Measurements from ENCODE around the gene TRPM3. TPM values are rescaled to one million over a fixed set of nuclear protein-coding genes. Genes with fewer than 3 reads are reported as not detected.

Gene TRPM3
- total RNA-seq, 1 experiment from 2014 or later = 0.26 TPM

DNA sequence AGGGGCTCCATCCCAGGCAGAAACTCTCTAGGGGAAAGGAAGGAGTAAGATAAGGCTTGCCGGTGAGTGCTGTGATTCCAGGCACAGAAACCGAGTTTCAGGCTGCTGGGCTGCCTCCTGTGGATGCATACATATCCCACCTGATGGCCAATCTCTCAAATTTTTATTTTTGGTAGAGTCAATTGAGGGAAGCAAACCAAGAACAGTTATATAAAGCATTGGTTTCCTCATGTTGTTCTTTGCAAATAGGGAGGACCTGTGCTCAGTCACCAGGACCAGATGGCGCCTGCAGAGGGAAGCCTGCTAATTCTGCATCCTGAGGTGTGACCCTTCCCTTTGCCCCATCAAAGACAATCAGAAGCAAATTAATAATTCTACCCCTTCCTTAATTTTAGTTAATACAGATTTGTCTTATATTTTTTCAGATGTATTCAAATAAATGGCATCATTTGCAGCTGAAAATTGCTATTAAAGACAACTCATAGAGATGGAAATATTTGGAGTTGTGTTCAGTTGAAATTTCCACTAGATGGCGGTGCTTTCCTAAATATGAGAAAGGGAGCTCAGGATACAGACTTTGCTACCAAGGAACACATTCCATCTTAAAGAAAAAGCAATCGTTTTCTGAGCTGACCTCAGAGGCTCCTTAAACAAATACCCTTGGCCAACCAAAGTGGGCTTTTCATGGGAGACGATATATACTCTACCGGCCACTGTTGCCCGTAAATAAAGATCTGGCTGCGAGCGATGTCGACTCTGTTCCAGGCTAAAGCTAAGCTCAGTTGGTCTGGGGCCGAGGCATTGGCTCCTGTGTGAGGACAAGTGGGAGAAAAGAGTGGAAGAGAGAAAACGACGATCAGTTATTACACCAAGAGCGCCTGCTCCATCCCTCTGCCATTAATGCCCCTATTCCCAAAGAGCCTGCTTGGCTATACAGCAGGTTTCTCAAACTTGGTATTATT is 481.3 kb downstream of the TRPM3 start:
- Histone ChIP-seq H3K27me3 (ENCODE audit: insufficient read depth, low read depth) (peaks cover 5% of the 10 kb centered on the region; the same call in 1 of the 2 replicates), H3K79me2 (ENCODE audit: low read depth) (no peaks in the 10 kb centered on the region), H3K4me3 (no peak overlapping the region), H4K20me1 (ENCODE audit: insufficient read depth) (no peaks in the 10 kb centered on the region), H3K36me3 (ENCODE audit: low read depth) (no peaks in the 10 kb centered on the region), H3K4me1 (replicated peaks; ENCODE audit: insufficient read depth) (no peaks in the 10 kb centered on the region), H3K9me3 (ENCODE audit: insufficient read depth, low read depth) (no peaks in the 10 kb centered on the region), H2AFZ (no peak overlapping the region), H3F3A (ENCODE audit: insufficient read depth, low read depth) (no peaks in the 10 kb centered on the region), H3K9me2 (ENCODE audit: insufficient read depth) (no peaks in the 10 kb centered on the region), H3K4me2 (no peak overlapping the region), H3K27ac (no peak overlapping the region)
- DNase-seq = peak in 1 of 2 experiments; percentile 8
- intact Hi-C loops (cut with micrococcal nuclease; ENCODE audit: unreplicated experiment) = loop anchor here (1.0 to 5.0 kb wide), 3 partner anchors 287 to 609 kb away; no protein-coding TSS in a partner anchor
- ChIA-PET CTCF (interaction anchor here (0.7 to 1.1 kb wide), 5 partner anchors 38 to 609 kb away, joined by 3 to 4 read pairs (median 3); no protein-coding TSS in a partner anchor), POLR2A (ENCODE audit: unreplicated experiment) (no interaction called here)
- BruUV-seq (replicated peaks) = no TSS peak
- no peak for TF ChIP-seq EZH2 (IDR thresholded peaks at IDR 0.05; ENCODE audit: low read depth)
- TF ChIP-seq, protein P1, sequence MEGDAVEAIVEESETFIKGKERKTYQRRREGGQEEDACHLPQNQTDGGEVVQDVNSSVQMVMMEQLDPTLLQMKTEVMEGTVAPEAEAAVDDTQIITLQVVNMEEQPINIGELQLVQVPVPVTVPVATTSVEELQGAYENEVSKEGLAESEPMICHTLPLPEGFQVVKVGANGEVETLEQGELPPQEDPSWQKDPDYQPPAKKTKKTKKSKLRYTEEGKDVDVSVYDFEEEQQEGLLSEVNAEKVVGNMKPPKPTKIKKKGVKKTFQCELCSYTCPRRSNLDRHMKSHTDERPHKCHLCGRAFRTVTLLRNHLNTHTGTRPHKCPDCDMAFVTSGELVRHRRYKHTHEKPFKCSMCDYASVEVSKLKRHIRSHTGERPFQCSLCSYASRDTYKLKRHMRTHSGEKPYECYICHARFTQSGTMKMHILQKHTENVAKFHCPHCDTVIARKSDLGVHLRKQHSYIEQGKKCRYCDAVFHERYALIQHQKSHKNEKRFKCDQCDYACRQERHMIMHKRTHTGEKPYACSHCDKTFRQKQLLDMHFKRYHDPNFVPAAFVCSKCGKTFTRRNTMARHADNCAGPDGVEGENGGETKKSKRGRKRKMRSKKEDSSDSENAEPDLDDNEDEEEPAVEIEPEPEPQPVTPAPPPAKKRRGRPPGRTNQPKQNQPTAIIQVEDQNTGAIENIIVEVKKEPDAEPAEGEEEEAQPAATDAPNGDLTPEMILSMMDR (conservative IDR thresholded peaks at IDR 0.05) = peak; percentile 77

- H3K4me3 ChIP-seq = no peak overlapping the region
- TF ChIP-seq EZH2 (IDR thresholded peaks at IDR 0.05; ENCODE audit: low read depth) = no peak
- TF ChIP-seq, protein P1 (conservative IDR thresholded peaks at IDR 0.05) = no peak
- ChIA-PET POLR2A (ENCODE audit: unreplicated experiment) (no interaction called here), CTCF (no interaction called here)
- H3K27ac ChIP-seq = no peak overlapping the region
- no peaks in the 10 kb centered on the region for H4K20me1 ChIP-seq (ENCODE audit: insufficient read depth)
- H3K9me2 ChIP-seq (ENCODE audit: insufficient read depth) = no peaks in the 10 kb centered on the region
- no peaks in the 10 kb centered on the region for H3F3A ChIP-seq (ENCODE audit: insufficient read depth, low read depth)
- H3K27me3 ChIP-seq (ENCODE audit: insufficient read depth, low read depth) = no peaks in the 10 kb centered on the region
- no peak overlapping the region for H2AFZ ChIP-seq
- H3K36me3 ChIP-seq (ENCODE audit: low read depth) = no peaks in the 10 kb centered on the region
- intact Hi-C loops (cut with micrococcal nuclease; ENCODE audit: unreplicated experiment) = no loop called here
- H3K9me3 ChIP-seq (ENCODE audit: insufficient read depth, low read depth) = no peaks in the 10 kb centered on the region
- no TSS peak for BruUV-seq (replicated peaks)
- no peaks in the 10 kb centered on the region for H3K79me2 ChIP-seq (ENCODE audit: low read depth)
- no peaks in the 10 kb centered on the region for H3K4me1 ChIP-seq (replicated peaks; ENCODE audit: insufficient read depth)
- no peak overlapping the region for H3K4me2 ChIP-seq
- DNase-seq = no peak
Observed at GRCh38 chr9:70635790-70636189, 485.6 kb downstream of the TRPM3 start.

- no peak for DNase-seq
- CTCF ChIA-PET = no interaction called here
- Histone ChIP-seq H3K79me2 (ENCODE audit: low read depth) (no peaks in the 10 kb centered on the region), H3K4me3 (no peak overlapping the region), H3K4me2 (no peak overlapping the region), H3K9me2 (ENCODE audit: insufficient read depth) (no peaks in the 10 kb centered on the region), H4K20me1 (ENCODE audit: insufficient read depth) (no peaks in the 10 kb centered on the region), H3F3A (ENCODE audit: insufficient read depth, low read depth) (no peaks in the 10 kb centered on the region), H3K27ac (no peak overlapping the region), H2AFZ (no peak overlapping the region), H3K4me1 (replicated peaks; ENCODE audit: insufficient read depth) (no peaks in the 10 kb centered on the region), H3K27me3 (ENCODE audit: insufficient read depth, low read depth) (no peaks in the 10 kb centered on the region), H3K36me3 (ENCODE audit: low read depth) (no peaks in the 10 kb centered on the region), H3K9me3 (ENCODE audit: insufficient read depth, low read depth) (no peaks in the 10 kb centered on the region)
- POLR2A ChIA-PET (ENCODE audit: unreplicated experiment) = no interaction called here
- TF ChIP-seq, protein P1 (conservative IDR thresholded peaks at IDR 0.05) = no peak
- no peak for TF ChIP-seq EZH2 (IDR thresholded peaks at IDR 0.05; ENCODE audit: low read depth)
- intact Hi-C loops (cut with micrococcal nuclease; ENCODE audit: unreplicated experiment) = no loop called here
- BruUV-seq (replicated peaks) = no TSS peak
Observed at GRCh38 chr9:70634696-70635095, 486.7 kb downstream of the TRPM3 start.
